Measurements from ENCODE around the gene SLCO3A1.
"Not testable (repeated sequence)": the region's sequence is repeated elsewhere in the genome, so short reads cannot be mapped to it uniquely, and the experiment has no call there.

SLCO3A1 gene

GRCh38 chr15:92029767-92030166 is 176.3 kb downstream of the SLCO3A1 start:
- DNase-seq (ENCODE audit: low read depth in 2 of 2, low spot score in 1 of 2) = no peak

GRCh38 chr15:92033314-92033713 is 179.8 kb downstream of the SLCO3A1 start:
- DNase-seq (ENCODE audit: low read depth in 2 of 2, low spot score in 1 of 2) = no peak

GRCh38 chr15:92033723-92034122 is 180.2 kb downstream of the SLCO3A1 start:
- no peak for DNase-seq (ENCODE audit: low read depth in 2 of 2, low spot score in 1 of 2)

- no peak for DNase-seq (ENCODE audit: low read depth in 2 of 2, low spot score in 1 of 2)
Observed at GRCh38 chr15:92034227-92034626, 180.7 kb downstream of the SLCO3A1 start.

GRCh38 chr15:92035551-92035950 is 182.0 kb downstream of the SLCO3A1 start:
- DNase-seq (ENCODE audit: low read depth in 2 of 2, low spot score in 1 of 2) = no peak

- DNase-seq (ENCODE audit: low read depth in 2 of 2, low spot score in 1 of 2) = no peak
Observed at GRCh38 chr15:92035961-92036360, 182.5 kb downstream of the SLCO3A1 start.

- no peak for DNase-seq (ENCODE audit: low read depth in 2 of 2, low spot score in 1 of 2)
Observed at GRCh38 chr15:92037491-92037890, 184.0 kb downstream of the SLCO3A1 start.

- no peak for DNase-seq (ENCODE audit: low read depth in 2 of 2, low spot score in 1 of 2)
Observed at GRCh38 chr15:92040350-92040749, 186.8 kb downstream of the SLCO3A1 start.

GRCh38 chr15:92041371-92041770 is 187.9 kb downstream of the SLCO3A1 start:
- DNase-seq (ENCODE audit: low read depth in 2 of 2, low spot score in 1 of 2) = no peak

GRCh38 chr15:92043283-92043682 is 189.8 kb downstream of the SLCO3A1 start:
- DNase-seq (ENCODE audit: low read depth in 2 of 2, low spot score in 1 of 2) = no peak

- no peak for DNase-seq (ENCODE audit: low read depth in 2 of 2, low spot score in 1 of 2)
Observed at GRCh38 chr15:92044203-92044909, 190.8 kb downstream of the SLCO3A1 start.

GRCh38 chr15:92047900-92048299 is 194.4 kb downstream of the SLCO3A1 start:
- no peak for DNase-seq (ENCODE audit: low read depth in 2 of 2, low spot score in 1 of 2)

- DNase-seq (ENCODE audit: low read depth in 2 of 2, low spot score in 1 of 2) = no peak
Observed at GRCh38 chr15:92048739-92049138, 195.2 kb downstream of the SLCO3A1 start.

- DNase-seq (ENCODE audit: low read depth in 2 of 2, low spot score in 1 of 2) = no peak
Observed at GRCh38 chr15:92049290-92049989, 195.9 kb downstream of the SLCO3A1 start.

GRCh38 chr15:92050220-92050898 is 196.9 kb downstream of the SLCO3A1 start:
- no peak for DNase-seq (ENCODE audit: low read depth in 2 of 2, low spot score in 1 of 2)

GRCh38 chr15:92051716-92052115 is 198.2 kb downstream of the SLCO3A1 start:
- no peak for DNase-seq (ENCODE audit: low read depth in 2 of 2, low spot score in 1 of 2)

GRCh38 chr15:92053753-92054316 is 200.3 kb downstream of the SLCO3A1 start:
- DNase-seq (ENCODE audit: low read depth in 2 of 2, low spot score in 1 of 2) = no peak

- DNase-seq (ENCODE audit: low read depth in 2 of 2, low spot score in 1 of 2) = no peak
Observed at GRCh38 chr15:92056875-92057274, 203.4 kb downstream of the SLCO3A1 start.

GRCh38 chr15:92059036-92059970 is 205.8 kb downstream of the SLCO3A1 start:
- DNase-seq (ENCODE audit: low read depth in 2 of 2, low spot score in 1 of 2) = no peak

GRCh38 chr15:92059971-92060311 is 206.4 kb downstream of the SLCO3A1 start:
- DNase-seq (ENCODE audit: low read depth in 2 of 2, low spot score in 1 of 2) = not testable (repeated sequence)
